Activated CD8-positive, alpha-beta memory T cell treated with anti-CD3 and anti-CD28 coated beads for 36 hours (primary cell): Measurements from ENCODE around the gene DPH6. TPM values are rescaled to one million over a fixed set of nuclear protein-coding genes. Genes with fewer than 3 reads are reported as not detected.

Experiments used
- CTCF ChIA-PET: fragments of 350-600 bp; sonication (Branson Sonifier 250); formaldehyde crosslinking; loops from one replicate; lab custom pipeline; 2021; ENCODE audit warnings: antibody characterized with exemption; lab: Charles Lee
- POLR2A ChIA-PET: fragments of 350-600 bp; sonication (Branson Sonifier 250); formaldehyde crosslinking; loops from one replicate; lab custom pipeline; 2021; ENCODE audit warnings: antibody characterized with exemption; lab: Charles Lee
- total RNA-seq, 2 experiments: library from RNA; stranded (reverse); gene quantifications; one replicate each; pipeline ENCODE4 v1.2.3, GENCODE V29; 2021

Gene DPH6
- total RNA-seq, 2 experiments from 2014 or later = 8.7 to 10.4 TPM

- POLR2A ChIA-PET = no interaction called here
- CTCF ChIA-PET = no interaction called here
Observed at GRCh38 chr15:35546511-35547381, 781 bp upstream of the DPH6 start.

- ChIA-PET CTCF (no interaction called here), POLR2A (interaction anchor here (0.5 to 1.0 kb wide), 2 partner anchors 12 to 111 kb away, joined by 3 to 4 read pairs; no protein-coding TSS in a partner anchor)
Observed at GRCh38 chr15:35545316-35545823, 595 bp downstream of the DPH6 start.

GRCh38 chr15:35540885-35541284 lies 5.1 kb downstream of the DPH6 start:
- POLR2A ChIA-PET = no interaction called here
- CTCF ChIA-PET = no interaction called here

GRCh38 chr15:35540021-35540420 lies 5.9 kb downstream of the DPH6 start:
- ChIA-PET CTCF (no interaction called here), POLR2A (no interaction called here)

DNA sequence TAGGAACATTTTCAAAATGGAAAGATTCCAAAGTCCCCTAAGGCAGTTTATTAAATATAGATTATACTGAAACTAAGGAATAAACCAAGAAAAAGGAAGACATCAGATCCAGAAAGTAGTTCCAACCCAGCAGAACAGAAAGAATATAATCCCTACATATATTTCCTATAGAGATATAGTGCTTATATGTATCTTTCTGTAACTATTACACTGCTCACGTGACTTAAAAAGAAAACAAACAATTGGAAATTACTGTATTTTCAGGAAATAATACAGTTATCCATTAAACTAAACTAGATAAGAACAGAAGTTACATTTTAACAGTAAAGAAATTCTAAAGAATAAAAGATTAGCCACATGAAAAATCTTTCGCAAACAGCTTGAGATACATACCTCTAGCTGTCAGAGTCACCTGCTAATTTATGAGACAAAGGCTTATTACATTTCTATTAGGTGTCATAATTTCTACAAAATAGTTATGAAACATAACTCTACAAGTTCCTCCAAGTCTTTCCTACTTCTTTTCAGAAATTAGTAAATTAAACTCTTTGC lies 10.5 kb downstream of the DPH6 start:
- ChIA-PET CTCF (no interaction called here), POLR2A (no interaction called here)

- CTCF ChIA-PET = interaction anchor here (0.7 kb wide), 1 partner anchor 1312 kb away, joined by 3 read pairs; no protein-coding TSS in a partner anchor
- POLR2A ChIA-PET = no interaction called here
Observed at GRCh38 chr15:35533130-35534110, 12.5 kb downstream of the DPH6 start.

GRCh38 chr15:35530698-35531097 lies 15.3 kb downstream of the DPH6 start:
- POLR2A ChIA-PET = no interaction called here
- CTCF ChIA-PET = no interaction called here

DNA sequence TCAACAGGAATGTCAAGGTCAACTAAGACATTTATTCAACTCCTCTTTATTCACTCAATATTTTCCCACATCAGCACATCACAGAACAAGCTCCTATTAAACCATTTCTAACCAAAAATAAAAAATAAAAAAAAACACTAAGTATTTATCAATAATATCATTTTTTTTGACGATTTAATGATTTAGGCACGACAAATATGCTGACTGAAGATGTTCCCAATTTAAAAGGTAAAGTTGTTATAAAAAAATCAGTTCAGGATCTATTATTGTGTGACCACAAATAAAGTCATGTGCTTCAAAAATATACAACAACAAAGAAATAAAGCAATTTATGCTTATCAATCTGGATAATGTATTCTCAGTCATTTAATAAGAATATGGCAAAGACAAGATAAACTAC lies 16.2 kb downstream of the DPH6 start:
- ChIA-PET POLR2A (no interaction called here), CTCF (no interaction called here)

DNA sequence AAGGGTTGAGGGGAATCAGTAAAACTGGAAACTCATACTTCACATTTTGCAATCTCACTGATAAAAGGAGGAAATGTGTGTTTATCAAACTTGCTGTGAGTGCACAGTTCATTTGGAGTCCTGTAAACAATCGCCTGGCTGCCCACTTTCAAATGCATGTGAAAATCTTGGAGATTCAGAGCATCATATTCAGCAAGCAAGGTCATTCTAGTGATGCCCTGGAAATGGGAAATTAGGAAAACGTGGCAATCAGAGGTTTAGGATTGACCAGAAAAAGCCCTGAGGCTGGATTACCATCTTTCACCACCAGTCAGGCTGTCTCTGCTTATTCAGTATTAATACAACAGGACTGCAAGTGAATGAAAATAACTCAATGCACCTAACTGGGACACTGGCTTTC lies 23.9 kb downstream of the DPH6 start:
- ChIA-PET CTCF (no interaction called here), POLR2A (no interaction called here)

DNA sequence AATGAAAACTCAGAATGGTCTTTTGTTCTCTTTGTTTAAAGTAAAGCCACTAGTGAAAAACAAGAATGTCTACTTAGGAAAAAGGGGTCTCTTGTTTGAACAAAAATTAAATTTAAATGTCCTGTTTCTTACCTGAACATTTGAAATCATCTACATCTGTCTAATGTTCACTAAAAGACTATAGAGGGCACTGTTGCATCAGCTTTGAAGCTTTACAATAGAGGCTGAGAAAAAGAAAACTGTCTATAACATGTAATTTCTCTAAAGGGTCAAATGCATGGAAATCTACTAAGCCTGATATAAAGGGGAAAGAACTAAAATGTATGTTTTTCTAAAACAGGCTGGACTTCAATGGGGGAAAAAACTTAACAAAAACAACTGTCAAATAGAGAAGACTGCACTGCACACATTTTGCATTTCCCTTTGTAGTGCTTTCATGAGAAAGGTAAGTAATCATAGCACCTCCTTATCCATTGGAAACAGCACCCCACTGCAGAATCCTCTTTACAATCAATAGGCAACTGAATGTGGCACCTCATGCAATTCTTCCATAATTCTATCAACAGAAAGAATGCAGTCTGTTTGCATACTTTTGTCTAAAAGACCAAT lies 26.3 kb downstream of the DPH6 start:
- POLR2A ChIA-PET = interaction anchor here (0.6 kb wide), 1 partner anchor 531 kb away, joined by 4 read pairs; no protein-coding TSS in a partner anchor
- CTCF ChIA-PET = no interaction called here

DNA sequence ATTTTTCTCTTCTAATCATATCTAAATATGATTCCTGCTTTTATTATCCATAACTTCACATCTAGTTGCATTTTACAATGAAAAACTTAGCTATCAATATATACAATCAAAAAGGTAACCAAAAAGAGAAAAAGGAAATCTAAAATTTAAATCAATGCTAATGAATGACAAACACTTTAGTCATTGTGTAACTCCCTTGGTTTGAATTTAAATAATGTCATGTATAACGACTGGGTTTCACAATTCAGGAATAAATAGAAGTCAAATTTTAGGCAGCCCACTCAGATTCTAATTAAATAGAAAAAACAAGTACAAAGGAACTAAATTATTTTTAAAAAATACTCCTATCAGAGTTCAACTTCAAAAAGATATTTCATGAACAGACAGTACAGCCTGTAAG lies 26.9 kb downstream of the DPH6 start:
- POLR2A ChIA-PET = no interaction called here
- CTCF ChIA-PET = no interaction called here

- ChIA-PET CTCF (no interaction called here), POLR2A (interaction anchor here (0.6 kb wide), 1 partner anchor 8 kb away, joined by 4 read pairs; no protein-coding TSS in a partner anchor)
Observed at GRCh38 chr15:35514759-35515158, 31.2 kb downstream of the DPH6 start.

- CTCF ChIA-PET = no interaction called here
- POLR2A ChIA-PET = no interaction called here
Observed at GRCh38 chr15:35507932-35508638, 37.9 kb downstream of the DPH6 start.

DNA sequence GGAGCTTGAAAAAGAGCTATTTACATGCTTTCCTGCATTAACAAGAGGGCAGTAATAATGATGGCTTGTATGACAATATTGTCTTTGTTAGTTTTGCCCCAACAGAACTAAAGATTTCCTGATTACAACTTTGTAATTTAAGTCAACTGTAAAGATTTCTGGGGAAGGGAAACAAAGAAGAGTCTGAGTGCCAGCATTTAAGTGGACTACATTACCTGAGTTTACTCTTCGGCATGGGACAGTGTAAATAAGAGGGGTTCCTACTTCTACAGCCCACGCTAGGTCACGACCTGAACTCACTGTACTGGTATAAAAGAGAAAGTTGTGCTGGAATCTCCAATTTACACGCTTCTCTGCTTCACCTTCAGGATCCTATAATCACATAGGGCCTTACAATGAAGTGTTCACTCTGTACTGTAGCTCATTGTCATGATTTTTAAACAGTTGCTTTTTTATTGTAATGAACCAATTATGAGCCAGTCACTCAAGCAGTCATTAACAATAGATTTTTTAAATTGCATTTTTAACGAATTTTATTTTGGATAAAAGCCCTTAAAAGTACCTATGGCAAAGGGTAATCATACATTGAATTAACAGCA lies 39.6 kb downstream of the DPH6 start:
- POLR2A ChIA-PET = no interaction called here
- CTCF ChIA-PET = no interaction called here

DNA sequence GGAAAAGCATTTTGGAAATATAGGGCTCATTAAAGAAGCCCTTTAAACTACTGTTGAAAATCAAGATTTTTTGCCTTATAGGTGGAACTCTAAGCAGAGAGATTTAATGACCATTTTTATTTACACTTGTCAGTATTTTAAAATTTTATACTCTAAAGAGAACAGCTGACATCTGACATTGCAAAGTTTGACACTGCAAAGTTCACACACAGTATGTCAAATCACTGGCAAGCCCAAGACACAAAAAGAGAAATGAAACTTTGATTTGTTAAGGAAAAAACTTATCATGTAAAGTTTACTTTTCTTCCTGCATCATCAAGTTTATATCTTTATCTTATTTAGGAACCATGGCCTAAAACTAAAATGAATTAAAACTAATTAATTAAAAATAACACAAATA lies 40.2 kb downstream of the DPH6 start:
- ChIA-PET POLR2A (no interaction called here), CTCF (no interaction called here)

GRCh38 chr15:35505141-35505540 lies 40.8 kb downstream of the DPH6 start:
- ChIA-PET CTCF (no interaction called here), POLR2A (no interaction called here)

GRCh38 chr15:35499723-35500122 lies 46.2 kb downstream of the DPH6 start:
- ChIA-PET CTCF (no interaction called here), POLR2A (no interaction called here)

DNA sequence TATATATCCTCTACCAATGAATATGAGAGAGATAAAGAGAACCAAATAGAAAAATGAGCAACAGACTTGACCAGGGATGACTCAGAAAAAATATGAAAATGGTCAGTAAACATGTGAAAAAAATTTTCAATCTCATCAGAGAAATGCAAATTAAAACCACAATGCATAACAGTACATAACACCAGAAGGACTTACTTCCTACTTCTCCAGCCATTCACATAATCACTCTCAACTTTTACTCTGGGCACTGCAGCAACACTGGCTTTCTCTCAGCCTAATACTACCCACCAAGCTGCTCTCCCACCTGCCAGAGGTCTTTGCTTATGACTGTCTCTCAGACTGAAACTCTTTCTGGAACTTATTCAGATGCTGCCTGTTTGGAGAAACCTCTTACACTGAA lies 49.4 kb downstream of the DPH6 start:
- POLR2A ChIA-PET = no interaction called here

More for the DNA sequence above, 49.4 kb downstream of the DPH6 start:
- CTCF ChIA-PET = no interaction called here
